TTC549 (cell line): ENCODE measurements around the gene C16orf54.
"Not testable (repeated sequence)": the region's sequence is repeated elsewhere in the genome, so short reads cannot be mapped to it uniquely, and the experiment has no call there.

Experiments used
- FAIRE-seq: peaks from 2 replicates; lab custom pipeline; 2012; peaks lifted over from hg19 to GRCh38; lab: Jason Lieb, UNC

The C16orf54 gene

GRCh38 chr16:29745853-29746345, at the start of gene C16orf54:
Gene C16orf54 (minus strand): TSS chr16:29745990. CDS start chr16:29744951, 1,039 bp downstream.
- FAIRE-seq, result no peak

GRCh38 chr16:29794231-29794710, 48.5 kb upstream of the C16orf54 start:
- no peak for FAIRE-seq

GRCh38 chr16:29793153-29793552, 47.4 kb upstream of the C16orf54 start:
- not testable (repeated sequence) for FAIRE-seq

GRCh38 chr16:29791845-29792807, 46.3 kb upstream of the C16orf54 start:
- FAIRE-seq, result no peak

- FAIRE-seq, result no peak
Measured at GRCh38 chr16:29790949-29791844, 45.4 kb upstream of the C16orf54 start.

GRCh38 chr16:29790183-29790948, 44.6 kb upstream of the C16orf54 start, which contains the start of gene KIF22:
Gene KIF22 (plus strand): TSS chr16:29790751. CDS start chr16:29790760, 9 bp downstream.
- FAIRE-seq, result peak; percentile 41

GRCh38 chr16:29789775-29790182, 44.0 kb upstream of the C16orf54 start:
- no peak for FAIRE-seq

- FAIRE-seq, result not testable (repeated sequence)
Measured at GRCh38 chr16:29787155-29787554, 41.4 kb upstream of the C16orf54 start.

- no peak for FAIRE-seq
Measured at GRCh38 chr16:29784901-29785500, 39.2 kb upstream of the C16orf54 start.

GRCh38 chr16:29784157-29784556, 38.4 kb upstream of the C16orf54 start:
- FAIRE-seq, result no peak

GRCh38 chr16:29783094-29783953, 37.5 kb upstream of the C16orf54 start:
- not testable (repeated sequence) for FAIRE-seq

GRCh38 chr16:29779474-29779873, 33.7 kb upstream of the C16orf54 start:
- no peak for FAIRE-seq

GRCh38 chr16:29777576-29778350, 32.0 kb upstream of the C16orf54 start, which contains the start of gene ZG16:
Gene ZG16 (plus strand): TSS chr16:29778256. CDS start chr16:29779267, 1,011 bp downstream.
- FAIRE-seq, result no peak

GRCh38 chr16:29775742-29776408, 30.1 kb upstream of the C16orf54 start:
- FAIRE-seq, result no peak

GRCh38 chr16:29774730-29775129, 28.9 kb upstream of the C16orf54 start:
- no peak for FAIRE-seq

GRCh38 chr16:29772330-29772729, 26.5 kb upstream of the C16orf54 start:
- not testable (repeated sequence) for FAIRE-seq

GRCh38 chr16:29770250-29770929, 24.6 kb upstream of the C16orf54 start:
- no peak for FAIRE-seq

- FAIRE-seq, result no peak
Measured at GRCh38 chr16:29769507-29769906, 23.7 kb upstream of the C16orf54 start.
